Endothelial cell of umbilical vein (primary cell): ENCODE measurements around the gene NUDCD3. TPM values are rescaled to one million over a fixed set of nuclear protein-coding genes. Genes with fewer than 3 reads are reported as not detected.

ENCODE experiments used
- BruUV-seq: library from RNA; stranded (reverse); fragments of 400-500 nt; replicated peaks from 2 replicates; lab custom pipeline; 2021; lab: Mats Ljungman, UMichigan
- CTCF ChIA-PET: fragments of 300-600, 350-600 bp; sonication (Branson Sonifier 250); formaldehyde crosslinking; loops from one replicate; lab custom pipeline; 2021; ENCODE audit warnings: antibody characterized with exemption, inconsistent platforms; lab: Charles Lee
- POLR2A ChIA-PET: fragments of 300-600, 350-600 bp; sonication (Branson Sonifier 250); formaldehyde crosslinking; loops from one replicate; lab custom pipeline; 2021; ENCODE audit warnings: antibody characterized with exemption, inconsistent platforms; lab: Charles Lee
- DNase-seq: peaks from one replicate; pipeline ENCODE4 v3.0.0-alpha.2; 2011; ENCODE audit warnings: low read depth, low spot score
- FAIRE-seq: peaks from 2 replicates; lab custom pipeline; 2011; peaks lifted over from hg19 to GRCh38; lab: Jason Lieb, UNC
- H2AFZ ChIP-seq: 2 replicates; pipeline ENCODE4 v1.6.0; 2012; ENCODE audit warnings: low read depth, low read length, control low read depth, inconsistent platforms
- H3K27ac ChIP-seq: 2 replicates; pipeline ENCODE4 v1.5.1; 2011; ENCODE audit warnings: low read depth, mild to moderate bottlenecking, control low read depth, low read length, moderate library complexity; ENCODE audit not compliant: insufficient read depth
- H3K27me3 ChIP-seq, 2 experiments: 2 replicates each; pipeline versions ENCODE4 v1.6.0 to v1.6.1; 2011; ENCODE audit warnings: low read length in 2 of 2, mixed read lengths in 1 of 2; ENCODE audit not compliant: control insufficient read depth in 2 of 2, insufficient read depth in 2 of 2
- H3K36me3 ChIP-seq, 2 experiments: 2 replicates in 1 of 2; 3 replicates in 1 of 2; pipeline ENCODE4 v1.5.1; 2011; ENCODE audit warnings: low read length in 2 of 2, mild to moderate bottlenecking in 1 of 2, moderate library complexity in 1 of 2; ENCODE audit not compliant: control insufficient read depth in 2 of 2, insufficient read depth in 2 of 2; ENCODE audit errors: extremely low read depth in 1 of 2
- H3K4me1 ChIP-seq: 3 replicates; pipeline ENCODE4 v1.5.1; 2011; ENCODE audit warnings: mild to moderate bottlenecking, low read length; ENCODE audit not compliant: control insufficient read depth, insufficient read depth; ENCODE audit errors: extremely low read depth
- H3K4me2 ChIP-seq: 2 replicates; pipeline ENCODE4 v1.6.1; 2011; ENCODE audit warnings: low read length, control low read depth, mixed read lengths; ENCODE audit not compliant: insufficient read depth
- H3K4me3 ChIP-seq, 3 experiments: fragments of 200-600 bp in 1 of 3; sonication (generic), shearing (Covaris generic) in 1 of 3; replicated peaks in 1 of 3; 2 replicates each; pipeline ENCODE4 v1.5.1; 2011 to 2016; ENCODE audit warnings: control low read depth in 3 of 3, low read length in 3 of 3, mild to moderate bottlenecking in 2 of 3, inconsistent platforms in 1 of 3, low read depth in 1 of 3, moderate library complexity in 1 of 3; ENCODE audit not compliant: insufficient read depth in 1 of 3
- H3K79me2 ChIP-seq: 2 replicates; pipeline ENCODE4 v1.6.0; 2012; ENCODE audit warnings: low read length, inconsistent platforms; ENCODE audit not compliant: control insufficient read depth, insufficient read depth
- H3K9ac ChIP-seq: replicated peaks from 2 replicates; pipeline ENCODE3; 2011; ENCODE audit warnings: low read length, control low read depth; ENCODE audit not compliant: insufficient read depth; ENCODE audit errors: extremely low read depth
- H3K9me1 ChIP-seq: replicated peaks from 3 replicates; pipeline ENCODE4 v1.6.0; 2011; ENCODE audit warnings: mild to moderate bottlenecking, low read length; ENCODE audit not compliant: control insufficient read depth, insufficient read depth; ENCODE audit errors: extremely low read depth
- H3K9me3 ChIP-seq: replicated peaks from 2 replicates; pipeline ENCODE4 v1.5.1; 2012; ENCODE audit warnings: low read length, inconsistent platforms; ENCODE audit not compliant: control insufficient read depth, insufficient read depth
- H4K20me1 ChIP-seq: replicated peaks from 2 replicates; pipeline ENCODE3; 2011; ENCODE audit warnings: mild to moderate bottlenecking, low read length; ENCODE audit not compliant: control insufficient read depth, insufficient read depth; ENCODE audit errors: extremely low read depth
- CTCF ChIP-seq, 2 donors: IDR thresholded peaks; 1 replicate in 1 of 2; 2 replicates in 1 of 2; pipeline ENCODE4 v1.5.1; 2011; ENCODE audit warnings: low read length in 2 of 2, mild to moderate bottlenecking in 2 of 2, moderate library complexity in 2 of 2, control low read depth in 1 of 2, inconsistent platforms in 1 of 2, low read depth in 1 of 2; ENCODE audit not compliant: insufficient read depth in 1 of 2; ENCODE audit errors: extremely low read depth in 1 of 2
- EZH2 ChIP-seq: IDR thresholded peaks from 2 replicates; pipeline ENCODE4 v1.6.1; 2012; ENCODE audit warnings: borderline replicate concordance, low read depth, mild to moderate bottlenecking, moderate library complexity, low read length, inconsistent platforms; ENCODE audit not compliant: severe bottlenecking
- FOS ChIP-seq: IDR thresholded peaks from 2 replicates; pipeline ENCODE4 v1.6.1; 2011; ENCODE audit warnings: mild to moderate bottlenecking, low read length, moderate library complexity, borderline replicate concordance; ENCODE audit not compliant: insufficient read depth
- GATA2 ChIP-seq: IDR thresholded peaks from 2 replicates; pipeline ENCODE4 v1.7.0; 2011; ENCODE audit warnings: low read depth, mild to moderate bottlenecking, moderate library complexity, mixed read lengths, low read length; ENCODE audit not compliant: insufficient read length, insufficient read depth
- JUN ChIP-seq: IDR thresholded peaks from 2 replicates; pipeline ENCODE4 v1.6.1; 2011; ENCODE audit warnings: borderline replicate concordance, low read depth; ENCODE audit not compliant: insufficient read length, insufficient read depth
- MYC ChIP-seq: IDR thresholded peaks from one replicate; pipeline ENCODE4 v1.6.1; 2011; ENCODE audit warnings: mild to moderate bottlenecking, low read depth, low read length
- POLR2A ChIP-seq: IDR thresholded peaks from 2 replicates; pipeline ENCODE4 v1.6.1; 2012; ENCODE audit warnings: low read depth, mild to moderate bottlenecking, control low read depth, low read length
- POLR2AphosphoS5 ChIP-seq: IDR thresholded peaks from 2 replicates; pipeline ENCODE4 v1.6.1; 2012; ENCODE audit warnings: low read depth, mild to moderate bottlenecking, control low read depth, low read length, moderate library complexity; ENCODE audit not compliant: insufficient read depth
- dilution Hi-C: fragments of 300-500 bp; cut with MboI; formaldehyde crosslinking; loops from one replicate; pipeline ENCODE4 v1.15.0; 2019; ENCODE audit warnings: low sequenced_read_pairs; ENCODE audit not compliant: extremely low pct_ligation_motif_present
- intact Hi-C: fragments of 100-400 bp; cut with micrococcal nuclease; formaldehyde crosslinking; loops from one replicate; pipeline ENCODE4 v1.10.0; 2022
- polyA plus RNA-seq, 4 experiments: library from polyadenylated mRNA; depleted of rRNA in 3 of 4; stranded (reverse) in 3 of 4; unstranded in 1 of 4; fragments of >200 nt; gene quantifications; 2 replicates each; pipeline versions ENCODE4 v1.2.1 to v1.2.3, GENCODE V29; 2011 to 2012; ENCODE audit warnings: missing spikeins in 1 of 4
- total RNA-seq: library from RNA; stranded (reverse); gene quantifications from 2 replicates; pipeline ENCODE4 v1.2.3, GENCODE V29; 2021
- TF ChIP-seq, protein P1 (sequence below): IDR thresholded peaks from 2 replicates; pipeline ENCODE4 v1.6.1; 2011; ENCODE audit not compliant: insufficient read depth, insufficient read length

Gene NUDCD3
- total and polyA plus RNA-seq, 2 donors (not counting 3 experiments of a cell fraction or from before 2014, with no cell fraction given): 50.6 to 137 TPM

DNA sequence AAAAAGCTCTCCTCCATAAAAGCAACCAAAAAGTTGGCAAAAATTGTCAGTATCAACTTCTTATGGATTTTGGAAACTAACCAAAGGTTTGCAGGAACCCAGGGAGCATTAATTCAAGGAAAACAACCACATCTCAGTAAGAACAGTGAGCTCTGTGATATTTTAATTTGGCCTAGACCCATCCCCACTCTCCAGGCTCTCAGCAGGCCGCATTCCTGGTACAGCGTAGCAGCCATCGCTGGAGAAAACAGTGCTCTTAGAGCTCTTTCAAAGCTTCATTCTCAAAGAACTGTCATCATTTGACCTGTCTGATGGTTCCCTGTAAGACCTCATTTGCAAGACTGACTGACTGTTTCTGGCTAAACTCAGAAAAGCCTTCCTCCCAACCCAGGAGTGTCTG lies 81.9 kb downstream of the NUDCD3 start:
- dilution Hi-C loops (no loop called here), intact Hi-C loops (no loop called here)
- Histone ChIP-seq H3K9ac (no peak overlapping the region), H3K4me1 (peaks cover 19% of the 10 kb centered on the region), H4K20me1 (no peaks in the 10 kb centered on the region), H3K4me2 (no peak overlapping the region), H3K27ac (no peak overlapping the region), H3K9me1 (no peaks in the 10 kb centered on the region), H3K79me2 (peaks cover 28% of the 10 kb centered on the region), H3K9me3 (no peaks in the 10 kb centered on the region), H3K36me3 (peaks cover 0 to 2% of the 10 kb centered on the region in 2 experiments), H3K4me3 (no peak overlapping the region), H2AFZ (no peak overlapping the region), H3K27me3 (no peaks in the 10 kb centered on the region)
- FAIRE-seq (no peak), DNase-seq (no peak)
- no peak for TF ChIP-seq GATA2
- no peak for TF ChIP-seq FOS
- no peak for TF ChIP-seq MYC
- no peak for TF ChIP-seq EZH2
- no peak for TF ChIP-seq JUN
- TF ChIP-seq, protein P1, sequence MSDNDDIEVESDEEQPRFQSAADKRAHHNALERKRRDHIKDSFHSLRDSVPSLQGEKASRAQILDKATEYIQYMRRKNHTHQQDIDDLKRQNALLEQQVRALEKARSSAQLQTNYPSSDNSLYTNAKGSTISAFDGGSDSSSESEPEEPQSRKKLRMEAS: no peak
- no peak for TF ChIP-seq CTCF (IDR thresholded peaks at IDR 0.05; ENCODE audit: extremely low read depth in 1 of 2, insufficient read depth in 1 of 2, low read depth in 1 of 2, low read length in 2 of 2)
- no peak for TF ChIP-seq POLR2AphosphoS5
- TF ChIP-seq POLR2A: no peak
- ChIA-PET CTCF (interaction anchor here (0.8 to 2.9 kb wide), 12 partner anchors 9 to 157 kb away, joined by 3 to 11 read pairs (median 6); no protein-coding TSS in a partner anchor), POLR2A (no interaction called here)
- no TSS peak for BruUV-seq
